Mucosa of descending colon (tissue), 3 donors: ENCODE results near the gene HOXA9. TPM values are rescaled to one million over a fixed set of nuclear protein-coding genes. Genes with fewer than 3 reads are reported as not detected.

Source experiments
- ATAC-seq: fragments of 200-7000 bp; cut with Tn5 transposase; one replicate; pipeline ENCODE4 v1.9.1; 2020; ENCODE audit warnings: mild to moderate bottlenecking, moderate library complexity
- DNase-seq, 3 donors: peaks; one replicate each; pipeline ENCODE4 v3.0.0-alpha.2; 2020
- H3K36me3 ChIP-seq: fragments of 200-600 bp; one replicate; pipeline ENCODE4 v1.8.0; 2021; ENCODE audit warnings: low read depth, mild to moderate bottlenecking
- H3K4me1 ChIP-seq: fragments of 200-600 bp; one replicate; pipeline ENCODE4 v1.8.0; 2021; ENCODE audit warnings: low read depth, mild to moderate bottlenecking
- H3K4me3 ChIP-seq: fragments of 200-600 bp; one replicate; pipeline ENCODE4 v1.8.0; 2021; ENCODE audit warnings: mild to moderate bottlenecking
- H3K9me3 ChIP-seq: fragments of 200-600 bp; one replicate; pipeline ENCODE4 v1.8.0; 2021; ENCODE audit warnings: mild to moderate bottlenecking
- CTCF ChIP-seq: fragments of 200-600 bp; IDR thresholded peaks from one replicate; pipeline ENCODE4 v1.8.0; 2022; ENCODE audit warnings: antibody characterized with exemption, mild to moderate bottlenecking
- intact Hi-C, 2 donors: fragments of 100-400 bp; cut with DNase I in 1 of 2; cut with micrococcal nuclease in 1 of 2; formaldehyde crosslinking; loops; one replicate each; pipeline versions ENCODE4 v1.11.0 to v1.11.1; 2022; cut with DNase I, micrococcal nuclease
- total RNA-seq, 3 donors: library from RNA; stranded (reverse); fragmentation: NEBNext Ultra II Directional in 2 of 3; extraction: Animal tissue kit (Norgen Biotek cat#: 25700) in 2 of 3; gene quantifications; one replicate each; pipeline versions ENCODE4 v1.2.1 to v1.2.4, GENCODE V29; 2021 to 2023
- donor health status: DM: no; HTN: no; CAD: no; lungs with moderate emphysema.
- donor health status: DM: no; HTN: no; CAD: no.
- donor health status: DM: no; HTN: yes; CAD: no.

The HOXA9 gene
- total RNA-seq, 3 donors from 2014 or later: 22.0 to 27.9 (median 25.0) TPM

- Histone ChIP-seq H3K9me3 (no peaks in the 10 kb centered on the region), H3K36me3 (no peaks in the 10 kb centered on the region), H3K4me1 (peaks cover 5% of the 10 kb centered on the region), H3K4me3 (peak overlapping the region; percentile 68)
- DNase-seq (peak in 2 of 3 donors; percentile 41 to 61), ATAC-seq (peak; percentile 1)
- no peak for TF ChIP-seq CTCF
- intact Hi-C loops: loop anchor here in 1 of 2 donors (10.0 kb wide), 2 partner anchors 726 to 826 kb away; no protein-coding TSS in a partner anchor
These were observed 33.8 kb upstream of the HOXA9 start for GRCh38 chr7:27198871-27199801.

DNA sequence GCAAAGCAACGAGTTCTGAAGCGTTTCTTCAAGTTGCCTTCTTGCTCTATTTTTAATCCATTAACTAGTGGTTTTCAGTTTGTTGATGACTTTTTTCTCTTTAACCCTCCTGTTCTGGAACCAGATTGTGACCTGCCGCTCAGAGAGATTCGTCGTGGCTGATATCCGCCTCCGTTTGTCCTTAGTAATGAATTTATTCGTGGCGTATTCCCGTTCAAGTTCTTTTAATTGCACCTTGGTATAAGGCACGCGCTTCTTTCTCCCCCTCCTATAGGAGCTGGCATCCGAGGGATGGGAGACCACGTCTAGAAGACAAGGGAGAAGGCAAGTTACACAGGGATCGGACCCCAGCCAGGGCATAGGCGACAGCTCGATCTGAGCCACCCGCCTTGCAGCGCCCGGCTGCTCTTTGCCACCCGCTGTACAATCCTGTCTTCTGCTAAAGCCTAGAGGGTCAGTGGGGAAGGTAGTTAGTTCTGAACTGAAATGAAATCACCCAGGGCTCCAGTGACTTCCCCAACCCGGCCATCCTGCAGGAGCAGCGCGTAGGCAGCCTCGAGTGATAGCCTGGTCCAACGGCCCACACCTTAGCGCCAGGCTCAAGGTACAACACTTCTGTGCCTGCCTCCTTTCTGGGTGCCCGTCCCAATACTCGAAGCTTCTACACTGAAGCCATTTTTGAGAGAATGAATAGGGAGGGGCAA lies 33.0 kb upstream of the HOXA9 start:
- H3K4me3 ChIP-seq: peak overlapping the region; percentile 68
- ATAC-seq: peak; percentile 8
- H3K4me1 ChIP-seq: peaks cover 8% of the 10 kb centered on the region
- intact Hi-C loops: loop anchor here in 1 of 2 donors (10.0 kb wide), 2 partner anchors 727 to 827 kb away; no protein-coding TSS in a partner anchor
- H3K9me3 ChIP-seq: no peaks in the 10 kb centered on the region
- DNase-seq: peak in 1 of 3 donors; percentile 61
- TF ChIP-seq CTCF: no peak
- no peaks in the 10 kb centered on the region for H3K36me3 ChIP-seq

DNA sequence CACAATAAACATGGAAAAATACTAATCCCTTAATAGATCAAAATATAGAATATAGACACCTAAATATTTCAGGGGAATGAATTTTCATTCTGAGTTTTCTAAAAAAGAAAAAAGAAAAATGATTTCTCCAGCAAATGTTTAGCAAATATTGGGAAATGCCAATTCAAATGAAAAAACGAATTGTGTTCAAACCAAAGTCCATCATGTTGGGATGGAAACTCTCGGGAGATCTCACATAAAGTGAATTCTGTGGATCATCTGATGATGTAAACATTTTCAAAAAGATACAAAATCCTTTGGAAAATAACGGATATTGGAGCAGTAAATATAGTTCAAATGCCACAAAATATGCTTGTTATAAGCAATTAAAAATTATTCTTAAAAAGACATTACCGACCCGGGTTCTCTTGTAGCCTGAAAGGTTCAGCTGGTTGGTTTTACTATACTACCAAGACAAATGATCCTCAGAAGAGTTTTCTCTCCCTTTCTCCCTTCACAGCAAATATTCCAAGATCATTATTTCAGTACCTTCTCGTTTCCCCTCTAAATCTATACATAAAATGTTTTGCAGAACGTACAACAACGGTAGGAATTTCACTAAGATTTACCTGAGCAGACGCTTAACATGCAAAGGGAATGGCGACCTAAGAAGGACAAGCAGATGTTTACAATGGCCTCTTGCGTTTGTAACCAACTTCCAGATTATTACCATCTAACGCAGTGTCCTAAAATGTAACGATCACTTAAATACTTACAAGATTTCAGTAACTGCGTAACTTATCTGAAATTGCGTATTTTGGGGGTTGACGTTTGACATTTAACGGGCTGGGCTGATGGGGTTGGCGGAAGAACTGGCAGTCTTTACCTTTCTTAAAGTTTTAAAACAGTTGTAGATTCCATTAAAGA lies 32.1 kb upstream of the HOXA9 start:
- no peak for TF ChIP-seq CTCF
- Histone ChIP-seq H3K9me3 (no peaks in the 10 kb centered on the region), H3K36me3 (no peaks in the 10 kb centered on the region), H3K4me3 (peak overlapping the region; percentile 68), H3K4me1 (peaks cover 12% of the 10 kb centered on the region)
- intact Hi-C loops: loop anchor here in 1 of 2 donors (10.0 kb wide), 2 partner anchors 727 to 827 kb away; no protein-coding TSS in a partner anchor
- no peak for DNase-seq
- no peak for ATAC-seq

DNA sequence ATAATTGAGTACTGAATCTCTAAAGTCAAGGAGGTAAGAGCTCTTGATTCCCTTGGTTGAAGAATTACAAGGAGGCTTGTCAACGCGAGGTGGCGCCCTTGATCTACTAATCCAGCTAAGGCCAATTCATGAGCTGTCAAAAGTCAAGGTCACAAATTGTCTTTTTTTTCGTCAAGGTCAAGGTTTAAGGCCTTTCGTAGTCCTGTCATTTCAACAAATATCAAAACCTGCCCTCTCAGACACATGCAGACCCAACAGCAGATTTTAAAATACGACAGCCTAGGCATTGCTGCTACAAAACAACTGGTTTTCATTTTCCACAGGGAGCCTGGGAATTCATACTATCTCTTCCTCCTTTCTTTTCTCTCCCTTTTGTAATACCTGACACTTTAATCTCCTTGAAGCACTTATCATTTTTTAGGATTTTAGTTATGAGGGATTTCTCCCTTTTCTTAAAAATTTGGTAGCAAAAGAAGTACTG lies 31.0 kb upstream of the HOXA9 start:
- ATAC-seq: peak; percentile 6
- intact Hi-C loops: loop anchor here in 1 of 2 donors (10.0 kb wide), 2 partner anchors 728 to 828 kb away; no protein-coding TSS in a partner anchor
- no peaks in the 10 kb centered on the region for H3K9me3 ChIP-seq
- H3K4me3 ChIP-seq: no peak overlapping the region
- DNase-seq: peak; percentile 89 to 99 (median 95)
- peak; percentile 38 for TF ChIP-seq CTCF
- peaks cover 19% of the 10 kb centered on the region for H3K4me1 ChIP-seq
- H3K36me3 ChIP-seq: no peaks in the 10 kb centered on the region
